GM23248 (cell line): Measurements from ENCODE around the gene EFHC2. TPM values are rescaled to one million over a fixed set of nuclear protein-coding genes. Genes with fewer than 3 reads are reported as not detected.

Source experiments
- DNase-seq: peaks from one replicate; pipeline ENCODE4 v3.0.0-alpha.2; 2015
- H2AFZ ChIP-seq: fragments of 200-600 bp; sonication (generic); 2 replicates; pipeline ENCODE4 v1.6.1; 2016; ENCODE audit warnings: antibody characterized with exemption
- H3F3A ChIP-seq: fragments of 200-600 bp; sonication (generic); 2 replicates; pipeline ENCODE4 v1.6.1; 2016; ENCODE audit warnings: mild to moderate bottlenecking, antibody characterized with exemption, mixed run types; ENCODE audit not compliant: insufficient read depth
- H3K27ac ChIP-seq: fragments of 200-600 bp; sonication (generic); 2 replicates; pipeline ENCODE4 v1.5.1; 2016; ENCODE audit warnings: mild to moderate bottlenecking
- H3K27me3 ChIP-seq: fragments of 200-600 bp; sonication (generic); replicated peaks from 2 replicates; pipeline ENCODE4 v1.6.1; 2016; ENCODE audit warnings: mild to moderate bottlenecking; ENCODE audit not compliant: insufficient read depth
- H3K36me3 ChIP-seq: fragments of 200-600 bp; sonication (generic); 2 replicates; pipeline ENCODE4 v1.6.1; 2016; ENCODE audit warnings: low read depth, mild to moderate bottlenecking
- H3K4me1 ChIP-seq: fragments of 200-600 bp; sonication (generic); 2 replicates; pipeline ENCODE4 v1.6.1; 2016; ENCODE audit warnings: mild to moderate bottlenecking; ENCODE audit not compliant: insufficient read depth
- H3K4me2 ChIP-seq: fragments of 200-600 bp; sonication (generic); one replicate; pipeline ENCODE4 v1.6.1; 2016; ENCODE audit warnings: mild to moderate bottlenecking; ENCODE audit not compliant: unreplicated experiment
- H3K4me3 ChIP-seq: fragments of 200-600 bp; sonication (generic); 2 replicates; pipeline ENCODE4 v1.5.1; 2016; ENCODE audit warnings: mild to moderate bottlenecking
- H3K79me2 ChIP-seq: fragments of 200-600 bp; sonication (generic); 2 replicates; pipeline ENCODE4 v1.6.1; 2016; ENCODE audit warnings: mild to moderate bottlenecking; ENCODE audit not compliant: insufficient read depth
- H3K9ac ChIP-seq: fragments of 200-600 bp; sonication (generic); 2 replicates; pipeline ENCODE4 v1.6.1; 2016; ENCODE audit warnings: mild to moderate bottlenecking
- H3K9me2 ChIP-seq: fragments of 200-600 bp; sonication (generic); 2 replicates; pipeline ENCODE4 v1.6.1; 2016; ENCODE audit warnings: mixed run types, mild to moderate bottlenecking, moderate library complexity; ENCODE audit not compliant: insufficient read depth
- H3K9me3 ChIP-seq: fragments of 200-600 bp; sonication (generic); one replicate; pipeline ENCODE4 v1.6.1; 2017; ENCODE audit warnings: low read depth
- H4K20me1 ChIP-seq: fragments of 200-600 bp; sonication (generic); 2 replicates; pipeline ENCODE4 v1.6.0; 2016; ENCODE audit not compliant: insufficient read depth
- EZH2 ChIP-seq: fragments of 200-600 bp; sonication (generic); IDR thresholded peaks from 2 replicates; pipeline ENCODE4 v1.6.1; 2018; ENCODE audit warnings: antibody characterized with exemption, mild to moderate bottlenecking; ENCODE audit not compliant: insufficient read depth, poor library complexity, severe bottlenecking
- EZH2phosphoT487 ChIP-seq: fragments of 200-600 bp; sonication (generic); IDR thresholded peaks from 2 replicates; pipeline ENCODE4 v1.6.1; 2018; ENCODE audit warnings: antibody characterized with exemption, moderate library complexity, mild to moderate bottlenecking, low read depth; ENCODE audit not compliant: insufficient read depth
- WGBS, 2 experiments: methylation state at CpG; one replicate each; pipeline ENCODE4 v1.1.6; 2015 to 2017; ENCODE audit warnings: low lambda C conversion rate in 2 of 2, low coverage in 1 of 2; ENCODE audit errors: missing lambda C conversion rate in 2 of 2; 5-methylcytosine and 5-hydroxymethylcytosine counted together
- in situ Hi-C: fragments of 300-500 bp; cut with MboI; formaldehyde crosslinking; loops from 2 replicates; pipeline ENCODE4 v1.15.0; 2020
- polyA plus RNA-seq: library from polyadenylated mRNA; unstranded; fragments of >200 nt; fragmentation: Nextera tagmentation; extraction: Ambion mirVana; gene quantifications from 2 replicates; pipeline ENCODE4 v1.2.1, GENCODE V29; 2016
- total RNA-seq: library from RNA; depleted of rRNA; stranded (reverse); fragments of >200 nt; shearing (Covaris generic); gene quantifications from 2 replicates; pipeline ENCODE4 v1.2.3, GENCODE V29; 2014

Gene EFHC2
- total and polyA plus RNA-seq, 2 experiments from 2014 or later = 0.38 TPM; not detected in 1

- WGBS, 2 experiments = 74 to 81% methylated on average over 3 of the region's 3 CpGs
- H3K9ac ChIP-seq = no peak overlapping the region
- H3K36me3 ChIP-seq = no peaks in the 10 kb centered on the region
- no peaks in the 10 kb centered on the region for H4K20me1 ChIP-seq
- H3K9me2 ChIP-seq = no peaks in the 10 kb centered on the region
- no peaks in the 10 kb centered on the region for H3K9me3 ChIP-seq
- H3K4me2 ChIP-seq = no peak overlapping the region
- H3F3A ChIP-seq = no peaks in the 10 kb centered on the region
- H3K4me1 ChIP-seq = no peaks in the 10 kb centered on the region
- no peak for TF ChIP-seq EZH2phosphoT487
- no peak for TF ChIP-seq EZH2
- H3K4me3 ChIP-seq = no peak overlapping the region
- H3K79me2 ChIP-seq = no peaks in the 10 kb centered on the region
- no peak for DNase-seq
- no peak overlapping the region for H3K27ac ChIP-seq
- in situ Hi-C loops = no loop called here
- no peak overlapping the region for H2AFZ ChIP-seq
- H3K27me3 ChIP-seq = no peaks in the 10 kb centered on the region
Measured at GRCh38 chrX:44267861-44268260, 75.6 kb downstream of the EFHC2 start.

GRCh38 chrX:44267116-44267515, 76.4 kb downstream of the EFHC2 start:
- H3K79me2 ChIP-seq = no peaks in the 10 kb centered on the region
- H3K9me2 ChIP-seq = no peaks in the 10 kb centered on the region
- peak; percentile 4 for DNase-seq
- no peak overlapping the region for H2AFZ ChIP-seq
- no peaks in the 10 kb centered on the region for H3K4me1 ChIP-seq
- in situ Hi-C loops = no loop called here
- WGBS, 2 experiments = 0 to 3% methylated on average over 2 of the region's 2 CpGs
- no peak overlapping the region for H3K4me2 ChIP-seq
- no peak overlapping the region for H3K4me3 ChIP-seq
- TF ChIP-seq EZH2phosphoT487 (no peak), EZH2 (no peak)
- H4K20me1 ChIP-seq = no peaks in the 10 kb centered on the region
- no peaks in the 10 kb centered on the region for H3K36me3 ChIP-seq
- no peaks in the 10 kb centered on the region for H3K27me3 ChIP-seq
- no peak overlapping the region for H3K27ac ChIP-seq
- H3K9ac ChIP-seq = no peak overlapping the region
- H3K9me3 ChIP-seq = no peaks in the 10 kb centered on the region
- H3F3A ChIP-seq = no peaks in the 10 kb centered on the region

- no peaks in the 10 kb centered on the region for H4K20me1 ChIP-seq
- no peaks in the 10 kb centered on the region for H3F3A ChIP-seq
- no peak for DNase-seq
- no peak overlapping the region for H2AFZ ChIP-seq
- H3K4me2 ChIP-seq = no peak overlapping the region
- no peak overlapping the region for H3K9ac ChIP-seq
- no peaks in the 10 kb centered on the region for H3K79me2 ChIP-seq
- H3K27ac ChIP-seq = no peak overlapping the region
- H3K9me2 ChIP-seq = no peaks in the 10 kb centered on the region
- no peaks in the 10 kb centered on the region for H3K36me3 ChIP-seq
- H3K4me1 ChIP-seq = no peaks in the 10 kb centered on the region
- in situ Hi-C loops = no loop called here
- H3K4me3 ChIP-seq = no peak overlapping the region
- TF ChIP-seq EZH2 = no peak
- TF ChIP-seq EZH2phosphoT487 = no peak
- H3K9me3 ChIP-seq = no peaks in the 10 kb centered on the region
- no peaks in the 10 kb centered on the region for H3K27me3 ChIP-seq
- 71 to 74% methylated on average over 2 of the region's 2 CpGs for WGBS, 2 experiments
Measured at GRCh38 chrX:44265559-44265958, 77.9 kb downstream of the EFHC2 start.

GRCh38 chrX:44264936-44265335, 78.5 kb downstream of the EFHC2 start:
- Histone ChIP-seq H3K9me3 (no peaks in the 10 kb centered on the region), H3K79me2 (no peaks in the 10 kb centered on the region), H3K9ac (no peak overlapping the region), H3K9me2 (no peaks in the 10 kb centered on the region), H3K4me1 (no peaks in the 10 kb centered on the region), H3K36me3 (no peaks in the 10 kb centered on the region), H3K27me3 (no peaks in the 10 kb centered on the region), H3K27ac (no peak overlapping the region), H4K20me1 (no peaks in the 10 kb centered on the region), H3K4me3 (no peak overlapping the region), H2AFZ (no peak overlapping the region), H3K4me2 (no peak overlapping the region), H3F3A (no peaks in the 10 kb centered on the region)
- DNase-seq = no peak
- TF ChIP-seq EZH2 (no peak), EZH2phosphoT487 (no peak)
- in situ Hi-C loops = no loop called here

- Histone ChIP-seq H3K9ac (no peak overlapping the region), H3K9me3 (no peaks in the 10 kb centered on the region), H3F3A (no peaks in the 10 kb centered on the region), H3K4me3 (no peak overlapping the region), H3K27ac (no peak overlapping the region), H4K20me1 (no peaks in the 10 kb centered on the region), H3K4me2 (no peak overlapping the region), H3K9me2 (no peaks in the 10 kb centered on the region), H2AFZ (no peak overlapping the region), H3K27me3 (no peaks in the 10 kb centered on the region), H3K79me2 (no peaks in the 10 kb centered on the region), H3K4me1 (no peaks in the 10 kb centered on the region), H3K36me3 (no peaks in the 10 kb centered on the region)
- TF ChIP-seq EZH2phosphoT487 (no peak), EZH2 (no peak)
- no peak for DNase-seq
- in situ Hi-C loops = no loop called here
- WGBS, 2 experiments = 71 to 78% methylated on average over 5 of the region's 5 CpGs
Measured at GRCh38 chrX:44261286-44261685, 82.2 kb downstream of the EFHC2 start.
